Measurements from ENCODE around the gene IGSF21.

Gene IGSF21

DNA sequence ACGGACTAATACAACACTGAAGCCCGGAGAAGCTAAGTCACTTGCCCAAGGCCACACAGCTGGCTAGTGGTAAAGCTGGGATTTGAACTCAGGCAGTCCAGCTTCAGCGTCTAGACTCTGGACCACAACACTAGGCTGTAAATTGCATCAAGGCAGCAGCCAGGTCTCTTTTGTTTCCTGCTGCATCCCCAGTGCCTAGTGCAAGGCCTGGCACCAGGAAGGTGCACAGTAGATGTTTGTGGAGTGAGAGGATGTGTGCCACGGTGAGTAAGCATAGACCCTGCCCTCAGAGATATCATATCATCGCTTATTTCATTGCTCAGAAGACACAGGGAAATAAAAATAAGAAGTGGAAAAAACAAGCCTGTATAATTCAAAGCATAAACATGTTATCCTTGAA is 40.9 kb downstream of the IGSF21 start:
- no peak for DNase-seq (ENCODE audit: insufficient read length, low spot score)

DNA sequence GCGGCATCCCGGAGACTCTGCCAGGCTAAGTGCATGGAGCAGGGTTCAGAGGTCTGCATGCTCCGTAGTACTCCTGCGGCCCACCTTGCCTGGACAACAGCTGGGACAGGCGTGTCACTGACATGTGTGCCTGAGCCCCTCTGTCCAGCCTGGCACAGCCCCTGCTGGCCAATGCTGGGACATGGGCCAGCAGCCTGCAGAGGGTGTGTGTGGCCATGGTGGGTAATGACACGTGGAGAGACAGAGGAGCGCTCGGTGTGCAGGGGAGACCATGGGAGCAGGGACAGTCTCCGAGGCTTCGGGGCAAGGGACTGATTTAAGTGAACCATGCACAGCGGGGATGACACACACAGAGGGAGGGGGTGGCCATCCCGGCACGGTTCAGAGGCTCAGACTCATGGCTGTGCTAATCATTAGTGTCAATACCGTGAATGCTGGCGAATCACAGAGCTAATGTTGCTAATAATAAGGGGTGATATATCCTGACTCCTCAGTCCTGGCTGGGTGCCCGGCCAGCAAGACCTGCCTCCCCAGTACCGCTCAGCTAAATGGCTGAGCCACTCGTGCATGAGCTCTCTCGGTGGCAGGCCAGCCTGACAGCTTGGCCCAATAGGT is 41.5 kb downstream of the IGSF21 start:
- DNase-seq (ENCODE audit: insufficient read length, low spot score) (no peak), FAIRE-seq (no peak)
- TF ChIP-seq TAF1 (IDR thresholded peaks at IDR 0.05; ENCODE audit: low read depth, low read length) (no peak), SPI1 (IDR thresholded peaks at IDR 0.05; ENCODE audit: low read depth, low read length) (no peak), POU2F2 (IDR thresholded peaks at IDR 0.05; ENCODE audit: low read depth, low read length) (no peak), PAX5 (IDR thresholded peaks at IDR 0.05; ENCODE audit: insufficient read depth, low read length, severe bottlenecking) (no peak), POLR2AphosphoS5 (IDR thresholded peaks at IDR 0.05; ENCODE audit: low read depth, low read length) (no peak), POLR2A (IDR thresholded peaks at IDR 0.05; ENCODE audit: low read depth, low read length) (no peak)

More for the DNA sequence above, 40.9 kb downstream of the IGSF21 start:
- no peak for TF ChIP-seq POLR2AphosphoS5 (IDR thresholded peaks at IDR 0.05; ENCODE audit: low read depth, low read length)
- FAIRE-seq, result no peak

- no peak for DNase-seq (ENCODE audit: insufficient read length, low spot score)
- TF ChIP-seq POLR2AphosphoS5 (IDR thresholded peaks at IDR 0.05; ENCODE audit: low read depth, low read length), result no peak
- TF ChIP-seq POU2F2 (IDR thresholded peaks at IDR 0.05; ENCODE audit: low read depth, low read length), result no peak
- TF ChIP-seq PAX5 (IDR thresholded peaks at IDR 0.05; ENCODE audit: insufficient read depth, low read length, severe bottlenecking), result no peak
- no peak for TF ChIP-seq SPI1 (IDR thresholded peaks at IDR 0.05; ENCODE audit: low read depth, low read length)
- TF ChIP-seq TAF1 (IDR thresholded peaks at IDR 0.05; ENCODE audit: low read depth, low read length), result no peak
- TF ChIP-seq POLR2A (IDR thresholded peaks at IDR 0.05; ENCODE audit: low read depth, low read length), result no peak
- FAIRE-seq, result no peak
Measured at GRCh38 chr1:18151436-18152122, 44.0 kb downstream of the IGSF21 start.

- FAIRE-seq, result no peak
- no peak for TF ChIP-seq POU2F2 (IDR thresholded peaks at IDR 0.05; ENCODE audit: low read depth, low read length)
- TF ChIP-seq SPI1 (IDR thresholded peaks at IDR 0.05; ENCODE audit: low read depth, low read length), result no peak
- TF ChIP-seq TAF1 (IDR thresholded peaks at IDR 0.05; ENCODE audit: low read depth, low read length), result no peak
- no peak for TF ChIP-seq POLR2AphosphoS5 (IDR thresholded peaks at IDR 0.05; ENCODE audit: low read depth, low read length)
- TF ChIP-seq POLR2A (IDR thresholded peaks at IDR 0.05; ENCODE audit: low read depth, low read length), result no peak
- TF ChIP-seq PAX5 (IDR thresholded peaks at IDR 0.05; ENCODE audit: insufficient read depth, low read length, severe bottlenecking), result no peak
Measured at GRCh38 chr1:18154430-18155194, 47.0 kb downstream of the IGSF21 start.

DNA sequence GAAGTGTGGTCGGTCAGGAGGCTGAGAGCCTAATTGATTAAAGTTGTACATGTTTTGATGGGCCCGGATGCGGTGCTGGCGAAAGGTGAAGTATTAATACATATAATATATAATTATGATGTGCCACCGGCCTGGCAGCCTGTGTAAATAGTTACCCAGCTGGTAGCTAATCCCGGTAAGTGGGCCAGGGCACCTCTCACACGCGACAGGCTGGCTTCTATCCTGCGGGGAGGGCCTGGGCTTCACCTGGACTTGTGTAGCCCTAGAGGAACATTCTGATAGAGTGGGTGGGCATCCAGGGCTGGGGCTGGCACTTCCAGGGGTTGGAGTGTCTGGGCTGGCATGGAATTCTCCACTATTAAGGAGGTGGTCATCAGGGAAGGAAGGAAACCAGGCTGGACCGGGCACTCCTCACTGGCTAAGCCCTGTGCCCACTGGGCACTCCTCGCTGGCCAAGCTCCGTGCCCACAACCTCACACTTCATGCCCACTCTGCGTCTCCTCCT is 48.3 kb downstream of the IGSF21 start:
- TF ChIP-seq TAF1 (IDR thresholded peaks at IDR 0.05; ENCODE audit: low read depth, low read length) (no peak), POLR2AphosphoS5 (IDR thresholded peaks at IDR 0.05; ENCODE audit: low read depth, low read length) (no peak), POU2F2 (IDR thresholded peaks at IDR 0.05; ENCODE audit: low read depth, low read length) (no peak), SPI1 (IDR thresholded peaks at IDR 0.05; ENCODE audit: low read depth, low read length) (no peak), POLR2A (IDR thresholded peaks at IDR 0.05; ENCODE audit: low read depth, low read length) (no peak), PAX5 (IDR thresholded peaks at IDR 0.05; ENCODE audit: insufficient read depth, low read length, severe bottlenecking) (no peak)
- no peak for DNase-seq (ENCODE audit: insufficient read length, low spot score)
- FAIRE-seq, result no peak

More at GRCh38 chr1:18154430-18155194, 47.0 kb downstream of the IGSF21 start:
- no peak for DNase-seq (ENCODE audit: insufficient read length, low spot score)

- no peak for FAIRE-seq
- TF ChIP-seq PAX5 (IDR thresholded peaks at IDR 0.05; ENCODE audit: insufficient read depth, low read length, severe bottlenecking), result no peak
- no peak for TF ChIP-seq POLR2AphosphoS5 (IDR thresholded peaks at IDR 0.05; ENCODE audit: low read depth, low read length)
- TF ChIP-seq POLR2A (IDR thresholded peaks at IDR 0.05; ENCODE audit: low read depth, low read length), result no peak
- TF ChIP-seq POU2F2 (IDR thresholded peaks at IDR 0.05; ENCODE audit: low read depth, low read length), result no peak
- TF ChIP-seq TAF1 (IDR thresholded peaks at IDR 0.05; ENCODE audit: low read depth, low read length), result no peak
- TF ChIP-seq SPI1 (IDR thresholded peaks at IDR 0.05; ENCODE audit: low read depth, low read length), result no peak
- no peak for DNase-seq (ENCODE audit: insufficient read length, low spot score)
Measured at GRCh38 chr1:18157352-18157751, 49.8 kb downstream of the IGSF21 start.

DNA sequence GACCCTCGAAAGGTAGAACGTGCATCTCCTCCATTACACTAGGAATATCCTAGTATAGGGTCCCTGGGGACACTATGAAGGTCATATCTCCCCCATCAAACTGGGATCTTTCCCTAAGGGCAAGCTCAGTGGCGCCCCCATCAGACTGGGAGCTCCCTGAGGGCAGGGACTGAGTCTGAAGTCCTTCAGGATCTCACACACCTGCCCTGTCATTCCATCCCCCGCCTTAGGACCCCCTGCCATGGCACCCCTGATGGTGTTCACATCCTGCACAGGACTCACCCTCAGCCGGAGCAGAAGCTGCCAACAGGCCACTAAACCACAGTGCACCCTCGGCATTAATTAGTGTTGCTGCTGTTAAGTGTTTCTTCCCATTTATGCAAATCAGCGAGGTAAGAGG is 50.4 kb downstream of the IGSF21 start:
- TF ChIP-seq TAF1 (IDR thresholded peaks at IDR 0.05; ENCODE audit: low read depth, low read length) (no peak), POLR2A (IDR thresholded peaks at IDR 0.05; ENCODE audit: low read depth, low read length) (no peak), POLR2AphosphoS5 (IDR thresholded peaks at IDR 0.05; ENCODE audit: low read depth, low read length) (no peak), POU2F2 (IDR thresholded peaks at IDR 0.05; ENCODE audit: low read depth, low read length) (no peak), PAX5 (IDR thresholded peaks at IDR 0.05; ENCODE audit: insufficient read depth, low read length, severe bottlenecking) (no peak), SPI1 (IDR thresholded peaks at IDR 0.05; ENCODE audit: low read depth, low read length) (no peak)
- FAIRE-seq, result no peak
- no peak for DNase-seq (ENCODE audit: insufficient read length, low spot score)

GRCh38 chr1:18158714-18159113 is 51.1 kb downstream of the IGSF21 start:
- TF ChIP-seq PAX5 (IDR thresholded peaks at IDR 0.05; ENCODE audit: insufficient read depth, low read length, severe bottlenecking) (no peak), POLR2AphosphoS5 (IDR thresholded peaks at IDR 0.05; ENCODE audit: low read depth, low read length) (no peak), TAF1 (IDR thresholded peaks at IDR 0.05; ENCODE audit: low read depth, low read length) (no peak), POLR2A (IDR thresholded peaks at IDR 0.05; ENCODE audit: low read depth, low read length) (no peak), POU2F2 (IDR thresholded peaks at IDR 0.05; ENCODE audit: low read depth, low read length) (no peak), SPI1 (IDR thresholded peaks at IDR 0.05; ENCODE audit: low read depth, low read length) (no peak)
- FAIRE-seq (no peak), DNase-seq (ENCODE audit: insufficient read length, low spot score) (no peak)

- DNase-seq (ENCODE audit: insufficient read length, low spot score) (no peak), FAIRE-seq (no peak)
- TF ChIP-seq TAF1 (IDR thresholded peaks at IDR 0.05; ENCODE audit: low read depth, low read length) (no peak), SPI1 (IDR thresholded peaks at IDR 0.05; ENCODE audit: low read depth, low read length) (no peak), POLR2A (IDR thresholded peaks at IDR 0.05; ENCODE audit: low read depth, low read length) (no peak), POU2F2 (IDR thresholded peaks at IDR 0.05; ENCODE audit: low read depth, low read length) (no peak), PAX5 (IDR thresholded peaks at IDR 0.05; ENCODE audit: insufficient read depth, low read length, severe bottlenecking) (no peak), POLR2AphosphoS5 (IDR thresholded peaks at IDR 0.05; ENCODE audit: low read depth, low read length) (no peak)
Measured at GRCh38 chr1:18160290-18160942, 52.8 kb downstream of the IGSF21 start.

Data from GM12891 (cell line).